ENCODE measurements around the gene THAP4.
"Not testable (repeated sequence)": the region's sequence is repeated elsewhere in the genome, so short reads cannot be mapped to it uniquely, and the experiment has no call there.

THAP4 gene

GRCh38 chr2:241662731-241663130, 25.8 kb upstream of the THAP4 start:
- not testable (repeated sequence) for DNase-seq

- DNase-seq: no peak
These were observed 23.7 kb upstream of the THAP4 start for GRCh38 chr2:241660593-241661213.

DNA sequence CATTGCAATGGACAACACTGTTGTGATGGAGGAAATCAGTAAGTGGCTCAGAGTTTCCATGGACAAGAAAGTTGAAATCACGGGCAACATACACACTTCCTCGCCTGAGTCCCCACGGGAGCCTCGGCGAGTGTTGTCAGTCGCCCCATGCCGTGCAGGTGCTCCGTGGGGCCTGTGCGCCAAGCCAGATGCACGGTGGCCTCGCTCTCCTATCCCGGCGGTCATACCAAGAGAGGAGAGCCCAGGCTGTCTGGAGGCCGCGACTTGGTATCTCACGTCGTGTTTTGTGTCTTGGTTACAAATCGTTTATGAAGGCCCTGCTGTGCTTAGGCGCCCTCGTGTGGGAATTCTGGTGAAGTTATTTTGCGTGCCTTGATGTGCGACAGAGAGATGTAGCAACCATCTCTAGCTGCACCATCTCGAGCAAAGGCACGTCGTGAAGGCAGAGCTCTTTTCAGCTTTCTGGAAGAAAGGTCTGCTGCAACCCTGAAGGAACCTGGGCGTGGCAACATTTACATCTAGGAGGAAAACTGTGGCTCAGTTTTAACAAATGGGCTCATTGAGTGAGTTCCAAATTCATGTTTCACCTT, 22.3 kb upstream of the THAP4 start:
- DNase-seq: peak; percentile 32 to 36

- no peak for DNase-seq
These were observed 21.3 kb upstream of the THAP4 start for GRCh38 chr2:241658296-241658695.

- no peak for DNase-seq
These were observed 20.9 kb upstream of the THAP4 start for GRCh38 chr2:241657786-241658254.

DNA sequence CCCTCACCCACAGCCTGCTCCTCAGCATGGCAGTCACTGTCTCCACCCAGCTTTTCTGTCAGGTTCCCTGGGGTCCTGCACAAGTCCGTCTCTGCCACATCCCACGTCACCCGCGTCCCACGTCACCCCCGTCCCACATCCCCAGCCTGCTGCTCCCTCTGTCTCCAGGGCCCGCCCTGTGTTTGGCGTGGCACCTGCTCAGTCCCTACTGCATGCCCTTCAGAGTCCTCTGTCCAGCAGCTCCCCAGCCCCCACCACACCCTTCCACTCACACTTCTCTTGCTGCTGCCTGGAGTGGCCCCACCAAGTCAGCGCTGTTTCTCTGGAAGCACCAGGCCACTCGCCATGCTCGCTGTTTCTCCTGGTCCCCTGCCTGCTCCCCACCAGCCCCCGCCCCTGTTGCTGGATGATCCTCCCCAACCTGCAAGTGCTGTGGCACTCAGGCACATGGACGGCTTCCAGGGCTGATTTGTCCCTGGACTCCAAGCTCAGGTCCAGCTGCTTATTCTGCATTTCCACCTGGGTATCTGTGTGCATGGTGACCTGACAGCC, 19.3 kb upstream of the THAP4 start:
- no peak for DNase-seq

DNA sequence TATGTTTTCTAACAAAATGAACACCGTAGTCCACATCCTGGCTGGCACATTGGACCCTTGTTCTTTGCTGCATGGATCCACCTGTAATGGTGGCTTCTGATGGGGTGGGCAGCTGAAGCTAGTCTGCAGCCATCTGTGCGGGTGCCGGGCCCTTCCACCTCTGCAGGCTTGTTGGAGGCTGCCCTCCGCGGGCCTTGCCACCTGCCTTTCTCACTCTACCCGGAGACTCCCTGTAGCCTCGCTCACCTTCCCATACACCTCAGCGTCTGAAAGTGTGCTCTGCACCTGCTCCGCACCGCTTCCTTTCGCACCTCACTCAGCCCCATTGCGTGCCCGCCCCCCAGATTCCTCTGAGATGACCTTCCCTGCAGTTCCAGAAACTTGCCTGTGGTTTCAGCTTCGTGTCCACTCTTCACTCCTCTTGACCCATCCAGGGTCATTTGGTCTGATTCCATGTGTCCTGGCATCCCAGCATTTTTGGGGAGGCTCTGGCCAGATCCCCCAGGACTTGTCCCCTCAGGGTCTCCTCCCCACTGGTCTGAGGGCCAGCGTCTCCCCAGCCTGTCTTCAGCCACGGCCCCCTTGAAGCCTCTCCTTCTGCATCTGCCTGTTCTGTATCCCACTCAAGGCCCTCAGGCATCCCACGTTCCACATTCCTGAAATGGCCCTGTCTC, 18.7 kb upstream of the THAP4 start:
- no peak for DNase-seq

GRCh38 chr2:241654551-241654950, 17.6 kb upstream of the THAP4 start:
- no peak for DNase-seq

GRCh38 chr2:241653210-241653750, 16.3 kb upstream of the THAP4 start:
- no peak for DNase-seq

DNA sequence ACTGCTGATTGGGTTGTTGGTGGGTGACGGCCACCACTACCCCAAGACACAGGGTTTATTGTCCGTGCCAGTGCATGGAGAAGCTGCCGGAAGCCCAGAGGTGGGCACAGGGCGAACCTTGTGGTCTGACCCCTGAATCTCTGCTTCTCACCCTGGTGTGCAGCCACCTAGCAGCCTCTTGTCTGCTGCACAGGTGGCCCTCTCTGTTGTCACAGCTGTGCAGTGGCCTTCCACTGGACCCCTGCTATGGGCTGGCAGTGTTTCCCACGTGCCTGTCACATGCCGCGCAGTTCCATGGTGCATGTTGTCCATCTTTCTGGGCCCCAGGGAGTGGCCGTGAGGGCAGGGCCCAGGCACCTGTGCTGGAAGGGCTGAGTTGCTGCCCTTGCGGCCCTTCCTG, 15.8 kb upstream of the THAP4 start:
- DNase-seq: no peak

DNA sequence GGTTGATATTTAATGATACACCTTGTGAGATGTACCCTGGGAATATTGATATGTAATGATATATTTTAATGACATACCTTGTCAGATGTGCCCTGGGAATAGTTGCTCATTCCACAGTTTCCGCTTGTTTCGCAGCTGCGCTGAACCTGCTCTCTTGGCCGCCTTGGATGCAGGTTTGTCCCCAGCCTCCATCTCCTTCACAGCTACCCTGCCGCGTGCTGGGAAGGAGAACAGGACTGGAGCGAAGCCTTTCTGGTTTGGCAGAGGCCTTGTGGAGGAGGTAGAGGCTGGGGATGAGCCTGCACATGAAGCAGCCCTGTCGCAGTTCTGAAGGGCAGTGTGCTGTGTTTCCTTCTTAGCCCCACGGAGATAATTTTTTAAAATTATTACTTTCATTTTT, 15.2 kb upstream of the THAP4 start:
- DNase-seq: no peak

GRCh38 chr2:241649927-241650326, 13.0 kb upstream of the THAP4 start:
- DNase-seq: no peak

- no peak for DNase-seq
These were observed 12.4 kb upstream of the THAP4 start for GRCh38 chr2:241649404-241649803.

- DNase-seq: no peak
These were observed 11.5 kb upstream of the THAP4 start for GRCh38 chr2:241648453-241648852.

- DNase-seq: no peak
These were observed 9.1 kb upstream of the THAP4 start for GRCh38 chr2:241645915-241646645.

DNA sequence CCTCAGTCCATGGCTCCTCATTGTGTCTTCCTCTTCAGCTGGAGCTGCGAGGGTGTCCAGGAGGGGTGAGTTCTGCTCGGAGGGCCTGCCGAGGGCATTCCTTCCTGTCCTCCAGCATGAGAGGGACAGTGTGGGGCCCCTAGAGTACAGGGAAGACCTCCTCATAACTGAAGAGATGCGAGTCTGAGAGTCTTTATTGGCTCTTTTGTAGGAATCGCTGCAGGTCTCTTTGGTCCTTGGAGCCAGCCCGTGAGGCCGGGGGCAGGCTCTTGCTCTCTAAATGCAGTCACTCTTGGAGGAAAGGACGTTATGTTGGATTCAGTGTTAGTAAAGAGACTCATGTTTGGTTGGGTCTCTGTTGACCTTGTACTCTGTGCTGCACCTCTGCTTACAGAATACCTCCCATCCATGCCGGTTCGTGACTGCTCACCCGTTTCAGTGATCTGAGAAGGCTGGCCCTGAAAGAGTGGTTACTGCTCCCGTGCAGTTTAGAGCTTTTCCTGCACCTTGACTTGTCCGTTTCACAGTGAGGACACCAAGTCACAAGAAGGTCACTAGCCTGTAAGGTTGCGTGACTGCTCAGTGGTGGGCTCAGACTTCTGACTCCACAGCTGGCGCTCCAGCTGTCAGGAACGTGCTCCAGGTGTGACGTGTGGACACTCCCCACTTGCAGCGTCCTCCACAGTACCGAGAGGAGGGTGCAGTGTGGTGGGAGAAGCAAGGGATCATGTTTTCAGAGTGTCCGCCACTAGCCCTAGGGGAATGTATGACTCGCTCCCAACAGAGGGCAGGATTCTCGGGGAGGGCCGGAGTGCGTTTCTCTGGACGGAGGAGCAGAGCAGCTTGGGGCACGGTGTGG, 8.3 kb upstream of the THAP4 start:
- DNase-seq: no peak

- no peak for DNase-seq
These were observed 4.7 kb upstream of the THAP4 start for GRCh38 chr2:241641631-241642030.

DNA sequence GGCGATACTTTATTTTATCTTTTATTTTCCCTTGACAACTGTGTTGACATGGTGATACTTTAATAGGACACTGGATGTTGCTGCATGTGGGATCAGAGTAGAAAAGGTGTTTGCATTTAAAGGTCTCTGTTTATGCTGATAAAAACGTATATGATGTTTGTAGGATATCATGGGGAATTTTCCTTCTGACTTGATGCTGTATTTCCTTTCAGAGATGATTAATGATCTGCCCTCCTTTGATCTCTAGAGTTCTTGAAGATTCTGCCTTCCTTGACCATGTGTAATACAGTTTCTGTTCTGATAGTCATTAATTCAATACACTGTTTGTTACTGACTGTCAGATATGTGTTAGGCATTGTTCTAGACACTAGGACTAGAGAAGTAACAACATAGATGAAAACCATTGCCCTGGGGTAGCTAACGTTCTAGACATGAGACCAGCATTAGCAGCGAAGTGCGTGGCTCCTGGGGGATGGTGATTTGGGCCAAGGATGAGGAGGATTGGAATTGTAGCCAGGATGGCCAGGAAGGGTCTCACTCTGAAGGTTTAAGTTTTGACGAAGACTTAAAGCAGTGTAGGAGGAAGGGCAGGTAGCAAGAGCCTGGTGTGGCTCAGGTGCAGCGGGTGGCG, 3.3 kb upstream of the THAP4 start:
- no peak for DNase-seq

GRCh38 chr2:241639385-241639784, 2.4 kb upstream of the THAP4 start:
- DNase-seq: no peak

DNA sequence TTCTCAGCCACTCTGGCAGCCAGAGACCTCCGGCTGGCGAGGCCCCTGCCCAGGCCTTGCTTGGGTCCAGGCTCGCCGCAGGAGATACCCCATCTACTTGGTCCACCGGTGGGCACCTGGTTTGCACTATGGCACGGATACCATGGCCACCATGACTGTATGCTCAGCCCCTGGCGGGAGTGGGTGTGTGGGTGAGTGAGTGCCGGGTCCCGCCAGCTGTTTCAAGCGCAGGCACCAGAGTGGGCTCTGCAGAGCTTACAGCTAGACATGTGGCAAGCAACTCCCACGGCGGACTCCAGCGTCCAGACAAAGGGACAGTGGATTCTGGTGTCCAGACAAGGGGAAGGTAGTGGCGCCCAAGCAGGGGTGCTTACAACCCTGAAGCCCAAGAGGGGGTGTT, 2.0 kb upstream of the THAP4 start:
- no peak for DNase-seq
